IMR-90 (cell line): ENCODE measurements around the gene CCHCR1. TPM values are rescaled to one million over a fixed set of nuclear protein-coding genes. Genes with fewer than 3 reads are reported as not detected.
A peak's percentile ranks its signal among the peaks of the same experiment; 100 is the strongest.

Source experiments
- ATAC-seq: fragments of 200-7000 bp; cut with Tn5 transposase; 2 replicates; pipeline ENCODE4 v1.9.1; 2020; ENCODE audit warnings: low read depth, mild to moderate bottlenecking, moderate library complexity
- BruUV-seq: library from RNA; stranded (reverse); fragments of 400-500 nt; replicated peaks from 2 replicates; lab custom pipeline; 2021; lab: Mats Ljungman, UMichigan
- CTCF ChIA-PET: fragments of 300-600 bp; formaldehyde crosslinking; extraction: SDS; loops from one replicate; lab custom pipeline; 2021; ENCODE audit warnings: antibody characterized with exemption; lab: Yijun Ruan, JAX
- POLR2A ChIA-PET: fragments of 300-600 bp; sonication (Branson Sonifier 250); formaldehyde crosslinking; loops from one replicate; lab custom pipeline; 2022; ENCODE audit warnings: antibody characterized with exemption; ENCODE audit not compliant: unreplicated experiment; lab: Charles Lee
- DNase-seq: peaks from one replicate; pipeline ENCODE4 v3.0.0; 2013
- H2AFZ ChIP-seq: replicated peaks from 2 replicates; pipeline ENCODE3; 2013; ENCODE audit warnings: low read length, mild to moderate bottlenecking; ENCODE audit not compliant: poor library complexity
- H2AK5ac ChIP-seq: 2 replicates; pipeline ENCODE4 v1.6.1; 2013; ENCODE audit warnings: low read depth, low read length, inconsistent platforms
- H2AK9ac ChIP-seq: replicated peaks from 2 replicates; pipeline ENCODE3; 2013; ENCODE audit warnings: mild to moderate bottlenecking, low read depth, low read length, moderate library complexity; ENCODE audit not compliant: poor library complexity
- H2BK120ac ChIP-seq: 2 replicates; pipeline ENCODE4 v1.6.1; 2013; ENCODE audit warnings: low read depth, low read length, inconsistent platforms
- H2BK15ac ChIP-seq: 3 replicates; pipeline ENCODE4 v1.6.1; 2013; ENCODE audit warnings: low read depth, low read length, inconsistent platforms
- H2BK20ac ChIP-seq: 2 replicates; pipeline ENCODE4 v1.6.1; 2013; ENCODE audit warnings: low read depth, mild to moderate bottlenecking, inconsistent platforms, low read length, moderate library complexity
- H2BK5ac ChIP-seq: 2 replicates; pipeline ENCODE4 v1.6.1; 2013; ENCODE audit warnings: mild to moderate bottlenecking, low read depth, low read length, inconsistent platforms; ENCODE audit not compliant: poor library complexity, severe bottlenecking
- H3K14ac ChIP-seq: replicated peaks from 2 replicates; pipeline ENCODE4 v1.6.1; 2013; ENCODE audit warnings: low read depth, low read length, inconsistent platforms
- H3K18ac ChIP-seq: 2 replicates; pipeline ENCODE4 v1.6.1; 2013; ENCODE audit warnings: low read depth, low read length, control low read depth
- H3K23ac ChIP-seq: 2 replicates; pipeline ENCODE4 v1.6.1; 2013; ENCODE audit warnings: low read depth, low read length, inconsistent platforms
- H3K27ac ChIP-seq: 2 replicates; pipeline ENCODE4 v1.5.1; 2013; ENCODE audit warnings: mild to moderate bottlenecking, control low read depth, low read length; ENCODE audit not compliant: insufficient read depth
- H3K27me3 ChIP-seq: 2 replicates; pipeline ENCODE4 v1.6.1; 2013; ENCODE audit warnings: low read length; ENCODE audit not compliant: control insufficient read depth, insufficient read depth
- H3K36me3 ChIP-seq: 2 replicates; pipeline ENCODE4 v1.6.1; 2013; ENCODE audit warnings: low read length, mixed read lengths; ENCODE audit not compliant: control insufficient read depth, insufficient read depth
- H3K4ac ChIP-seq: 2 replicates; pipeline ENCODE4 v1.6.1; 2013; ENCODE audit warnings: low read depth, low read length, inconsistent platforms
- H3K4me1 ChIP-seq: 2 replicates; pipeline ENCODE4 v1.6.1; 2013; ENCODE audit warnings: low read length, mixed read lengths; ENCODE audit not compliant: control insufficient read depth, insufficient read depth
- H3K4me2 ChIP-seq: 2 replicates; pipeline ENCODE4 v1.6.1; 2013; ENCODE audit warnings: low read depth, mild to moderate bottlenecking, control low read depth, low read length, moderate library complexity
- H3K4me3 ChIP-seq: 2 replicates; pipeline ENCODE4 v1.5.1; 2013; ENCODE audit warnings: low read depth, mild to moderate bottlenecking, control low read depth, low read length, moderate library complexity; ENCODE audit not compliant: insufficient read depth
- H3K56ac ChIP-seq: 2 replicates; pipeline ENCODE4 v1.6.1; 2013; ENCODE audit warnings: low read length, inconsistent platforms; ENCODE audit not compliant: insufficient read depth; ENCODE audit errors: extremely low read depth
- H3K79me1 ChIP-seq, 2 experiments: 2 replicates each; pipeline ENCODE4 v1.6.1; 2013; ENCODE audit warnings: low read length in 2 of 2, inconsistent platforms in 1 of 2, low read depth in 1 of 2
- H3K9ac ChIP-seq: 2 replicates; pipeline ENCODE4 v1.6.1; 2013; ENCODE audit warnings: low read depth, low read length, control low read depth
- H3K9me1 ChIP-seq: 2 replicates; pipeline ENCODE4 v1.6.1; 2013; ENCODE audit warnings: low read length, inconsistent platforms; ENCODE audit not compliant: insufficient read depth
- H3K9me3 ChIP-seq: 2 replicates; pipeline ENCODE4 v1.6.1; 2013; ENCODE audit warnings: low read length; ENCODE audit not compliant: control insufficient read depth, insufficient read depth
- H4K20me1 ChIP-seq: 2 replicates; pipeline ENCODE4 v1.6.1; 2013; ENCODE audit warnings: low read length, inconsistent platforms; ENCODE audit not compliant: insufficient read depth
- H4K5ac ChIP-seq: 2 replicates; pipeline ENCODE4 v1.6.1; 2013; ENCODE audit warnings: mild to moderate bottlenecking, low read depth, low read length, control low read depth
- H4K8ac ChIP-seq, 2 experiments: 2 replicates each; pipeline ENCODE4 v1.6.1; 2013; ENCODE audit warnings: low read depth in 2 of 2, low read length in 2 of 2, control low read depth in 1 of 2, inconsistent platforms in 1 of 2
- H4K91ac ChIP-seq: 2 replicates; pipeline ENCODE4 v1.6.1; 2013; ENCODE audit warnings: low read depth, low read length, inconsistent platforms; ENCODE audit not compliant: insufficient read depth
- CHD1 ChIP-seq: IDR thresholded peaks from 2 replicates; pipeline ENCODE4 v1.6.1; 2012; ENCODE audit warnings: low read depth, low read length, improper control_type of control experiment
- MAFK ChIP-seq: IDR thresholded peaks from 2 replicates; pipeline ENCODE4 v1.6.1; 2012; ENCODE audit warnings: low read depth, low read length, improper control_type of control experiment
- MAZ ChIP-seq: IDR thresholded peaks from 2 replicates; pipeline ENCODE4 v1.6.1; 2012; ENCODE audit warnings: low read depth, mild to moderate bottlenecking, low read length, improper control_type of control experiment, moderate library complexity, borderline replicate concordance
- MXI1 ChIP-seq: IDR thresholded peaks from 2 replicates; pipeline ENCODE4 v1.6.1; 2012; ENCODE audit warnings: low read depth, mild to moderate bottlenecking, low read length, moderate library complexity, borderline replicate concordance
- POLR2A ChIP-seq: IDR thresholded peaks from 2 replicates; pipeline ENCODE4 v1.6.1; 2012; ENCODE audit warnings: mild to moderate bottlenecking, low read depth, low read length
- RAD21 ChIP-seq: IDR thresholded peaks from 2 replicates; pipeline ENCODE4 v1.6.1; 2012; ENCODE audit warnings: low read length, improper control_type of control experiment
- RFX5 ChIP-seq: IDR thresholded peaks from 2 replicates; pipeline ENCODE4 v1.8.0; 2012; ENCODE audit warnings: low read depth, mild to moderate bottlenecking, low read length, moderate library complexity
- USF2 ChIP-seq: fragments of 150-350 bp; IDR thresholded peaks from 2 replicates; pipeline ENCODE4 v1.6.1; 2017; ENCODE audit warnings: mild to moderate bottlenecking, antibody characterized with exemption, low read length, low read depth
- WGBS, 2 experiments: methylation state at CpG; one replicate each; pipeline versions ENCODE4 v1.1.5 to v1.1.7; 2013; ENCODE audit warnings: missing lambda C conversion rate in 2 of 2; ENCODE audit not compliant: insufficient read length in 1 of 2; ENCODE audit errors: extremely low coverage in 2 of 2; 5-methylcytosine and 5-hydroxymethylcytosine counted together
- dilution Hi-C: fragments of 300-500 bp; cut with HindIII; formaldehyde crosslinking; loops from one replicate; pipeline ENCODE4 v1.14.3; 2018; ENCODE audit warnings: low sequenced_read_pairs; ENCODE audit not compliant: unreplicated experiment
- in situ Hi-C: fragments of 300-500 bp; cut with MboI; formaldehyde crosslinking; loops from 3 replicates; pipeline ENCODE4 v1.14.3; 2019; ENCODE audit warnings: low sequenced_read_pairs, inconsistent platforms, mixed read lengths
- intact Hi-C: fragments of 100-400 bp; cut with micrococcal nuclease; formaldehyde crosslinking; loops from 2 replicates; pipeline ENCODE4 v1.10.0; 2022
- polyA plus RNA-seq, 3 experiments: library from polyadenylated mRNA; depleted of rRNA; stranded (reverse); fragments of >200 nt; gene quantifications; 2 replicates each; pipeline ENCODE4 v1.2.3, GENCODE V29; 2012; ENCODE audit warnings: low replicate concordance in 1 of 3
- total RNA-seq: library from RNA; depleted of rRNA; stranded (reverse); fragments of >200 nt; gene quantifications from 2 replicates; pipeline ENCODE4 v1.2.3, GENCODE V29; 2012

Gene CCHCR1
- total and polyA plus RNA-seq, 2 of the 4 experiments (the other 2 are of a cell fraction): 13.1 to 22.0 TPM

GRCh38 chr6:31139599-31139998 lies 18.0 kb downstream of the CCHCR1 start:
- WGBS, 2 experiments: no CpG with 5 or more reads among the region's 4 CpGs
- H3K56ac ChIP-seq: no peak overlapping the region
- no peaks in the 10 kb centered on the region for H3K79me1 ChIP-seq
- peak overlapping the region; percentile 49 for H4K91ac ChIP-seq
- no peak overlapping the region for H3K27ac ChIP-seq
- H3K23ac ChIP-seq: no peak overlapping the region
- peak overlapping the region; percentile 65; the same call in 1 of the 2 replicates for H2BK120ac ChIP-seq
- no peaks in the 10 kb centered on the region for H3K27me3 ChIP-seq
- no peak overlapping the region for H3K4me3 ChIP-seq
- H2BK15ac ChIP-seq: peak overlapping the region; percentile 65; the same call in 1 of the 3 replicates
- H3K9me1 ChIP-seq: peaks cover 15% of the 10 kb centered on the region
- peak overlapping the region; percentile 86 for H2AFZ ChIP-seq
- CTCF ChIA-PET: no interaction called here
- H4K8ac ChIP-seq: peak overlapping the region; percentile 51 to 77; a peak in 3 of 4 replicates
- H2AK9ac ChIP-seq: no peak overlapping the region
- peaks cover 13% of the 10 kb centered on the region for H3K4me1 ChIP-seq
- peaks cover 8% of the 10 kb centered on the region for H3K36me3 ChIP-seq
- H3K14ac ChIP-seq: no peak overlapping the region
- POLR2A ChIA-PET: no interaction called here
- no TSS peak for BruUV-seq
- no peaks in the 10 kb centered on the region for H3K9me3 ChIP-seq
- no peak overlapping the region for H3K4me2 ChIP-seq
- peak overlapping the region; percentile 78; the same call in 1 of the 2 replicates for H3K4ac ChIP-seq
- dilution Hi-C loops (no loop called here), intact Hi-C loops (loop anchor here (5.0 kb wide), 1 partner anchor 133 kb away; the partner anchor contains the start of gene HLA-C), in situ Hi-C loops (loop anchor here (5.0 kb wide), 2 partner anchors 53 to 228 kb away; no protein-coding TSS in a partner anchor)
- H2AK5ac ChIP-seq: peak overlapping the region; percentile 67; the same call in 1 of the 2 replicates
- no peaks in the 10 kb centered on the region; the same call in 1 of the 2 replicates for H4K20me1 ChIP-seq
- DNase-seq (peak; percentile 46), ATAC-seq (peak; percentile 25)
- no peak overlapping the region for H2BK5ac ChIP-seq
- H3K18ac ChIP-seq: no peak overlapping the region
- TF ChIP-seq MAFK (no peak), RFX5 (no peak), MAZ (no peak), USF2 (no peak), RAD21 (no peak), MXI1 (no peak), CHD1 (no peak), POLR2A (no peak)
- H4K5ac ChIP-seq: 0 out of 2 replicates have a peak overlapping the region, but pooled peaks have one; percentile 34
- H2BK20ac ChIP-seq: peak overlapping the region; percentile 20; the same call in 1 of the 2 replicates
- H3K9ac ChIP-seq: no peak overlapping the region
